ENCODE measurements around the gene TLL1. TPM values are rescaled to one million over a fixed set of nuclear protein-coding genes. Genes with fewer than 3 reads are reported as not detected.

Gene TLL1
- total RNA-seq, 1 experiment from 2014 or later: 0.63 TPM

GRCh38 chr4:165928601-165929000 lies 55.6 kb downstream of the TLL1 start:
- H3K4me1 Mint-ChIP-seq: peaks cover 32% of the 10 kb centered on the region
- H3K9me3 Mint-ChIP-seq: no peaks in the 10 kb centered on the region
- no peak for TF ChIP-seq ETV6 (CRISPR knock-in tag; IDR thresholded peaks at IDR 0.05)
- H3K36me3 Mint-ChIP-seq: no peaks in the 10 kb centered on the region
- H3K27me3 Mint-ChIP-seq (ENCODE audit: low read depth): no peaks in the 10 kb centered on the region; the same call in 1 of the 2 replicates
- ChIA-PET CTCF (no interaction called here), POLR2A (no interaction called here)
- ATAC-seq: no peak
- no peak overlapping the region for H3K4me3 Mint-ChIP-seq
- no peak for DNase-seq (ENCODE audit: low spot score)
- no peak overlapping the region for H3K27ac Mint-ChIP-seq

GRCh38 chr4:165929662-165930061 lies 56.6 kb downstream of the TLL1 start:
- CTCF ChIA-PET: no interaction called here
- no peaks in the 10 kb centered on the region for H3K9me3 Mint-ChIP-seq
- H3K27me3 Mint-ChIP-seq (ENCODE audit: low read depth): no peaks in the 10 kb centered on the region; the same call in 1 of the 2 replicates
- H3K36me3 Mint-ChIP-seq: no peaks in the 10 kb centered on the region
- POLR2A ChIA-PET: no interaction called here
- no peak overlapping the region for H3K4me3 Mint-ChIP-seq
- no peak for ATAC-seq
- peaks cover 32% of the 10 kb centered on the region for H3K4me1 Mint-ChIP-seq
- no peak for DNase-seq (ENCODE audit: low spot score)
- no peak for TF ChIP-seq NFE2L1 (CRISPR knock-in tag; IDR thresholded peaks at IDR 0.05)
- no peak for TF ChIP-seq ATF3 (CRISPR knock-in tag; conservative IDR thresholded peaks at IDR 0.05)
- TF ChIP-seq MXD4 (CRISPR knock-in tag; IDR thresholded peaks at IDR 0.05; ENCODE audit: borderline replicate concordance): no peak
- no peak for TF ChIP-seq TCF7 (CRISPR knock-in tag; IDR thresholded peaks at IDR 0.05; ENCODE audit: low read depth)
- TF ChIP-seq ESRRA (CRISPR knock-in tag; IDR thresholded peaks at IDR 0.05; ENCODE audit: borderline replicate concordance): no peak
- TF ChIP-seq ZNF317 (CRISPR knock-in tag; IDR thresholded peaks at IDR 0.05; ENCODE audit: borderline replicate concordance, low read depth): no peak
- no peak for TF ChIP-seq ZBTB43 (CRISPR knock-in tag; IDR thresholded peaks at IDR 0.05)
- no peak for TF ChIP-seq FOXP1 (CRISPR knock-in tag; IDR thresholded peaks at IDR 0.05; ENCODE audit: borderline replicate concordance)
- TF ChIP-seq SMAD4 (CRISPR knock-in tag; IDR thresholded peaks at IDR 0.05): no peak
- no peak for TF ChIP-seq TEAD4 (CRISPR knock-in tag; IDR thresholded peaks at IDR 0.05)
- TF ChIP-seq ERG (CRISPR knock-in tag; IDR thresholded peaks at IDR 0.05): no peak
- TF ChIP-seq CTCF (IDR thresholded peaks at IDR 0.05): no peak
- no peak for TF ChIP-seq STAT6 (CRISPR knock-in tag; conservative IDR thresholded peaks at IDR 0.05; ENCODE audit: low read depth)
- TF ChIP-seq MAX (CRISPR knock-in tag; IDR thresholded peaks at IDR 0.05): no peak
- no peak for TF ChIP-seq SP1 (CRISPR knock-in tag; conservative IDR thresholded peaks at IDR 0.05)
- no peak for TF ChIP-seq ZNF232 (CRISPR knock-in tag; IDR thresholded peaks at IDR 0.05)
- TF ChIP-seq ZBTB21 (CRISPR knock-in tag; IDR thresholded peaks at IDR 0.05; ENCODE audit: borderline replicate concordance): no peak
- H3K27ac Mint-ChIP-seq: no peak overlapping the region

All from WTC11 (cell line).